Measurements from ENCODE around the gene PTPN14. TPM values are rescaled to one million over a fixed set of nuclear protein-coding genes. Genes with fewer than 3 reads are reported as not detected.
"Not testable (repeated sequence)": the region's sequence is repeated elsewhere in the genome, so short reads cannot be mapped to it uniquely, and the experiment has no call there.

Gene PTPN14
- total RNA-seq, 1 donor from 2014 or later = 27.2 TPM

DNA sequence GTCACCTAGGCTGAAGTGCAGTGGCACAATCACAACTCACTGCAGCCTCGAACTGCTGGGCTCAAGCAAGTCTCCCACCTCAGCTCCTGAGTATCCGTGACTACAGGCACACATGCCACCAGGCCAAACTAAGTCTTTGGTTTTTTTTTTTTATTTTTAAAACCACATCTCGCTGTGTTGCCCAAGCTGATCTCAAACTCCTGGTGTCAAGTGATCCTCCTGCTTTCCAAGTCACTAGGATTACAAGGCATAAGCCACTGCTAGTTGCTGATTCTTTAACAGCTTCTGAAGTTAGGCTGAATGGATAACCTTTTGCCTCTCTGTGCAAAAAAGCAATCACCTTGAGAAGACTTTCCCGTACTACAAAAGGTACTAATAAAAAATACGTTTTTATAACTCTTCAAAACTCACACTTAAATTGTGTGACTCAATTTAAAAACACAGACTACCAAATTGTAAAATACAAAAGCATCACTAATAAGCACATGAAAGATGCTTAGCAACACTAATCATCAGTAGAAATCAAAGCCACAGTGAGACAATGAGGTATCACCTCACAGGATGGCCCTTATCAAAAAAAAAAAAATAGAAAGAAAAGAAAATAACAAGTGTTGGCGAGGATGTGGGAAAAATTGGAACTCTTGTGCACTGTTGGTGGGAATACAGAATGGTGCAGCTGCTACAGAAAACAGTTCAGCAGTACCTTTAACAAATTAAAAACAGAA, 40.3 kb downstream of the PTPN14 start:
- no peak for DNase-seq (ENCODE audit: low spot score in 2 of 2)
- Histone ChIP-seq H3K4me3 (no peak overlapping the region), H3K9me3 (no peaks in the 10 kb centered on the region), H3K4me1 (no peaks in the 10 kb centered on the region), H3K27me3 (no peaks in the 10 kb centered on the region), H3K36me3 (no peaks in the 10 kb centered on the region), H3K27ac (no peak overlapping the region)
- intact Hi-C loops (cut with DNase I) = no loop called here
- TF ChIP-seq, protein P1, sequence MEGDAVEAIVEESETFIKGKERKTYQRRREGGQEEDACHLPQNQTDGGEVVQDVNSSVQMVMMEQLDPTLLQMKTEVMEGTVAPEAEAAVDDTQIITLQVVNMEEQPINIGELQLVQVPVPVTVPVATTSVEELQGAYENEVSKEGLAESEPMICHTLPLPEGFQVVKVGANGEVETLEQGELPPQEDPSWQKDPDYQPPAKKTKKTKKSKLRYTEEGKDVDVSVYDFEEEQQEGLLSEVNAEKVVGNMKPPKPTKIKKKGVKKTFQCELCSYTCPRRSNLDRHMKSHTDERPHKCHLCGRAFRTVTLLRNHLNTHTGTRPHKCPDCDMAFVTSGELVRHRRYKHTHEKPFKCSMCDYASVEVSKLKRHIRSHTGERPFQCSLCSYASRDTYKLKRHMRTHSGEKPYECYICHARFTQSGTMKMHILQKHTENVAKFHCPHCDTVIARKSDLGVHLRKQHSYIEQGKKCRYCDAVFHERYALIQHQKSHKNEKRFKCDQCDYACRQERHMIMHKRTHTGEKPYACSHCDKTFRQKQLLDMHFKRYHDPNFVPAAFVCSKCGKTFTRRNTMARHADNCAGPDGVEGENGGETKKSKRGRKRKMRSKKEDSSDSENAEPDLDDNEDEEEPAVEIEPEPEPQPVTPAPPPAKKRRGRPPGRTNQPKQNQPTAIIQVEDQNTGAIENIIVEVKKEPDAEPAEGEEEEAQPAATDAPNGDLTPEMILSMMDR (IDR thresholded peaks at IDR 0.05) = no peak

DNA sequence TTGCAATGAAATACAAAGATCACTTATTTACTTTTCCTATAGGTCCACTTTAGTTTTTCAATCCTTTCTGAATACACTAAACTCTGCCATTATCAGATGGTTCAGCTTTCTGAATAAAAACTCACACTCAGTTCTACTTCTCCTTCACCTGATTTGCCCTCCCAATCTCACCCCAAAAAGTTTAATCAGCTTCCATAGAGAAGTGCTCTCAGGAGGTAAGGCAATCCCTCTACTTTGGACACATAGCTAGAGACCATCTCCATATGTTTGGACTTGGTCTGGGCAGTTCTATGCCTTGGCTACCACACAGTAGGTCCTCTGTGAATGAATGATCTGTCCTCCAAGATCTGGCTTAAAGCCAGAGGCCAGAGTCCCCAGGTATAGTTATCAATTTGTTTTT, 40.9 kb downstream of the PTPN14 start:
- H3K27ac ChIP-seq = no peak overlapping the region
- DNase-seq (ENCODE audit: low spot score in 2 of 2) = no peak
- no peak overlapping the region for H3K4me3 ChIP-seq
- H3K9me3 ChIP-seq = no peaks in the 10 kb centered on the region
- no peaks in the 10 kb centered on the region for H3K27me3 ChIP-seq
- H3K4me1 ChIP-seq = no peaks in the 10 kb centered on the region
- intact Hi-C loops (cut with DNase I) = no loop called here
- TF ChIP-seq, protein P1 (IDR thresholded peaks at IDR 0.05) = no peak
- H3K36me3 ChIP-seq = no peaks in the 10 kb centered on the region

DNA sequence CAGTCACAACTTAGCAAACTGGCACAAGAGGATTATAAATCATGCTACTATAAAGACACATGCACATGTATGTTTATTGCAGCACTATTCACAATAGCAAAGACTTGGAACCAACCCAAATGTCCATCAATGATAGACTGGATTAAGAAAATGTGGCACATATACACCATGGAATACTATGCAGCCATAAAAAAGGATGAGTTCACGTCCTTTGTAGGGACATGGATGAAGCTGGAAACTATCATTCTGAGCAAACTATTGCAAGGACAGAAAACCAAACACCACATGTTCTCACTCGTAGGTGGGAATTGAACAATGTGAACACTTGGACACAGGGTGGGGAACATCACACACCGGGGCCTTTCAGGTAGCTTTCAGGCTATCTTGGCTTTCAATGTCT, 41.8 kb downstream of the PTPN14 start:
- H3K4me3 ChIP-seq; H3K9me3 ChIP-seq; H3K27ac ChIP-seq; H3K4me1 ChIP-seq; H3K36me3 ChIP-seq; DNase-seq (ENCODE audit: low spot score in 2 of 2); intact Hi-C loops (cut with DNase I); H3K27me3 ChIP-seq: not testable (repeated sequence)

DNA sequence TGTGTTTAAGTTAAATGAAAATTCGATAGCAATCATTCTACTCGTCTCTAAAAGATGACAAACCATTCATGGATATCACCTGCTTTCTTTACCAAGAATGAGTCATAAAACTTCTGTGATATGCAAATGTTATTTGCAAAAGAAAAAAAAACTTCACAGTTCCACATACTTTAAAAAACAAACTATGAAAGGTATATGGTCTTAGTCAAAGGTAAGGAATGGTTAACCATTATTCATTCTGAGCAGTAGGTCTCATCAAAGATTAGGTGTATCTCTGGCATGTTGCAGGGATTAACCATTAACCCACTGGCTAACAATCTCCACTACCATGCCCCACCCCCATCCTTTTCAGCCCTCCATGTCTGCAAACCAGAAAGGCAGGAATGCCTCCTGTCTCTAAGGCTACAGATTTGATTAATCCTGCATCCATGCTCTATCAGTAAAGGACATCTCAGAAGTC, 44.4 kb downstream of the PTPN14 start:
- intact Hi-C loops (cut with DNase I) = no loop called here
- H3K9me3 ChIP-seq = no peaks in the 10 kb centered on the region
- H3K36me3 ChIP-seq = no peaks in the 10 kb centered on the region
- DNase-seq (ENCODE audit: low spot score in 2 of 2) = no peak
- no peak overlapping the region for H3K27ac ChIP-seq
- H3K4me1 ChIP-seq = no peaks in the 10 kb centered on the region
- H3K4me3 ChIP-seq = no peak overlapping the region
- TF ChIP-seq, protein P1 (IDR thresholded peaks at IDR 0.05) = no peak
- no peaks in the 10 kb centered on the region for H3K27me3 ChIP-seq

DNA sequence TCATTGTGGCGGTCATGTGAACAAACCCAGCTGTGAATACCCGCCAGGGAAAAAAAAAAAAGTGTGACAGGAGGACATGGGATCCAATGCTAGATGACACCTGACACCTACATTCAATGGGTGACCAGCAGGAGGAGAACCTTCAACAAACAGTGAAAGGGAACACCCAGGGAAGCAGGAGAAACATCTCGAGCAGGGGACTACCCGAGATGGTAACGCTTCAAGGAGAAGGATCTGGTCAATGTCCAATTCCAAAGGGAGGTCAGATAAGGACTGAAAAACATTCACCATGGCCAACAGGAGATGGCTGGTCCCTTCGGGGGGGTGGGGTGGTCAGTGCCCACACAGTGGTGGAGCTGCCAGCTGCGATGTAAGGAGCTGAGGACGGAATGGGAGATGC, 46.3 kb downstream of the PTPN14 start:
- H3K36me3 ChIP-seq = no peaks in the 10 kb centered on the region
- no peaks in the 10 kb centered on the region for H3K9me3 ChIP-seq
- TF ChIP-seq, protein P1 (IDR thresholded peaks at IDR 0.05) = no peak
- no peaks in the 10 kb centered on the region for H3K27me3 ChIP-seq
- H3K4me3 ChIP-seq = no peak overlapping the region
- DNase-seq (ENCODE audit: low spot score in 2 of 2) = no peak
- H3K4me1 ChIP-seq = no peaks in the 10 kb centered on the region
- H3K27ac ChIP-seq = no peak overlapping the region
- intact Hi-C loops (cut with DNase I) = no loop called here

DNA sequence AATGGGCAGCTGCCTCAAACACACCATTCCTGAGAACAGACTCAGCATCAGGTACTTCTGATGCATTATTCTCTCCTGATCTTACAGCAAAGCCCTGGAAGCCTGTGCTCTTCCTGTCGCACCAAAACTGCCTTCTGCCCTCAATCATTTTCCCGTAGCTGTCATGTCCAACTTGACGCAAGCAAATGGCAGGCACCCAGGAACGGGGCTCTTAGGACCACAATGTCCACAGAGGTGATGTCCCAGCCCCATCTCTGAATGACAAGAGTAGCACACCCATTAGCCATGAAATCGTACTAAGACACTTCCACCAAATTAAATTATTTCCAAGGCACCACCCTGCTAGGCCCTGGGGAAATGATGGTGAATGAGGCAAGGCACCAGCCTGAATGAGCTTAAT, 47.1 kb downstream of the PTPN14 start:
- intact Hi-C loops (cut with DNase I) = no loop called here
- peaks cover 0 to 2% of the 10 kb centered on the region in 2 donors for H3K4me1 ChIP-seq
- no peak for DNase-seq (ENCODE audit: low spot score in 2 of 2)
- H3K4me3 ChIP-seq = no peak overlapping the region
- no peaks in the 10 kb centered on the region for H3K27me3 ChIP-seq
- H3K36me3 ChIP-seq = no peaks in the 10 kb centered on the region
- H3K9me3 ChIP-seq = no peaks in the 10 kb centered on the region
- TF ChIP-seq, protein P1 (IDR thresholded peaks at IDR 0.05) = no peak
- H3K27ac ChIP-seq = no peak overlapping the region
